Muscle layer of duodenum (tissue), 2 donors: Measurements from ENCODE around the gene ZNF117.
"Not testable (repeated sequence)": the region's sequence is repeated elsewhere in the genome, so short reads cannot be mapped to it uniquely, and the experiment has no call there.

Experiments used
- H3K27ac ChIP-seq: one replicate; pipeline ENCODE4 v1.7.0; 2013; ENCODE audit warnings: mild to moderate bottlenecking, low read length
- H3K27me3 ChIP-seq: one replicate; pipeline ENCODE4 v1.7.0; 2013; ENCODE audit warnings: low read depth, mild to moderate bottlenecking, control low read depth, low read length
- H3K36me3 ChIP-seq, 2 donors: one replicate each; pipeline ENCODE4 v1.7.0; 2013; ENCODE audit warnings: low read length in 2 of 2, control low read depth in 1 of 2, mild to moderate bottlenecking in 1 of 2; ENCODE audit not compliant: insufficient read depth in 2 of 2, control insufficient read depth in 1 of 2
- H3K4me1 ChIP-seq, 2 donors: one replicate each; pipeline ENCODE4 v1.7.0; 2013; ENCODE audit warnings: low read length in 2 of 2, mild to moderate bottlenecking in 2 of 2, control low read depth in 1 of 2, moderate library complexity in 1 of 2; ENCODE audit not compliant: insufficient read depth in 2 of 2, control insufficient read depth in 1 of 2
- H3K4me3 ChIP-seq, 2 donors: one replicate each; pipeline ENCODE4 v1.7.0; 2013; ENCODE audit warnings: low read length in 2 of 2, low read depth in 1 of 2, mild to moderate bottlenecking in 1 of 2
- H3K9me3 ChIP-seq, 2 donors: one replicate each; pipeline ENCODE4 v1.7.0; 2013; ENCODE audit warnings: low read length in 2 of 2, control low read depth in 1 of 2, mild to moderate bottlenecking in 1 of 2; ENCODE audit not compliant: control insufficient read depth in 1 of 2
- donor health status: healthy.

ZNF117 gene

DNA sequence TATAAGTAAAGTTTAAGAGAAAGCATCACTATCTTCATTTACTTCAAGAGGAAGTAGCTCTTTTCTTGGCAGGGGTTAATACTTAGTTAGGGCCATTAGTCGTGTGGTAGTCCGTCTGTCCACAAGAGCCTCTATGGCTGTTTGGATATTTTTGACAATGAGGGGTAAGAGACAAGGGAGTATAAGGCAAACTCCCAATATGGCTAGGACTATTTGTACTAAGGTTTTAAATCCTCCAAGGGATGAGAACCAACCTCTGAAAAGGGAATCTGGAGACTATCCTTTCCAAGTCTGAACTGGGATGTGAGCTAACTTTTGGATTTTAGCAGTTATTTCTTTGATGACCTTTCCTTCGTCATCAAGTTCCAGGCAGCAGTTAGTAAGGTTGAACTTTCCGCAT is at the start of gene ZNF117:
Gene ZNF117, minus strand, starts transcription at position 101 of the 400 bp plus-strand sequence.
- no peak within 1 kb of the TSS for H3K4me3 ChIP-seq
- no peaks in the 10 kb centered on the region for H3K27me3 ChIP-seq
- H3K36me3 ChIP-seq = peaks cover 0 to 36% of the 10 kb centered on the region in 2 donors
- no peak within 1 kb of the TSS for H3K27ac ChIP-seq
- no peaks in the 10 kb centered on the region for H3K4me1 ChIP-seq
- H3K9me3 ChIP-seq = peaks cover 6 to 33% of the 10 kb centered on the region in 2 donors

DNA sequence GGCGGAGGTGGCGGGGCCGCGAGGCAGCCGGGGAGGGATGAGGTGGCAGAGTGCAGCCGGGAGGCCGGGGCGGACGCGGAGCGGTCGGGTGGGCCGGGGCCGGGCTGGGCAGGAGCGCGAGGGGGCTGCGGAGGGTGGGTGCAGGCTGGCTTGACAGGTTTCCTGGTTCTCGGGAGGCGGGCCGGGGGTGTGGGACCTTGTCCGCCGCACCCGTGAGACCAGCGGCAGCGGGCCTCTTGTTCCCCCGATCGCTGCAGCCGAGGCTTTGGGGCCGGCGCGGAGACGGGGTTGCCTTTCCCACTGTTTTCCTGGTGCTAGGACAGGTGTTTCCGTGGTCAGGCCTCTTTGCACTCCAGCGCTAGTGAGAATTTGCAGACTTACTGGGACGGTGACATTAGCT is 47.9 kb upstream of the ZNF117 start:
- Histone ChIP-seq H3K4me1 (peaks cover 0 to 11% of the 10 kb centered on the region in 2 donors), H3K27ac (peak overlapping the region; percentile 31), H3K4me3 (peak overlapping the region; percentile 53 to 70)
- H3K9me3 ChIP-seq, H3K27me3 ChIP-seq, H3K36me3 ChIP-seq: not testable (repeated sequence)

DNA sequence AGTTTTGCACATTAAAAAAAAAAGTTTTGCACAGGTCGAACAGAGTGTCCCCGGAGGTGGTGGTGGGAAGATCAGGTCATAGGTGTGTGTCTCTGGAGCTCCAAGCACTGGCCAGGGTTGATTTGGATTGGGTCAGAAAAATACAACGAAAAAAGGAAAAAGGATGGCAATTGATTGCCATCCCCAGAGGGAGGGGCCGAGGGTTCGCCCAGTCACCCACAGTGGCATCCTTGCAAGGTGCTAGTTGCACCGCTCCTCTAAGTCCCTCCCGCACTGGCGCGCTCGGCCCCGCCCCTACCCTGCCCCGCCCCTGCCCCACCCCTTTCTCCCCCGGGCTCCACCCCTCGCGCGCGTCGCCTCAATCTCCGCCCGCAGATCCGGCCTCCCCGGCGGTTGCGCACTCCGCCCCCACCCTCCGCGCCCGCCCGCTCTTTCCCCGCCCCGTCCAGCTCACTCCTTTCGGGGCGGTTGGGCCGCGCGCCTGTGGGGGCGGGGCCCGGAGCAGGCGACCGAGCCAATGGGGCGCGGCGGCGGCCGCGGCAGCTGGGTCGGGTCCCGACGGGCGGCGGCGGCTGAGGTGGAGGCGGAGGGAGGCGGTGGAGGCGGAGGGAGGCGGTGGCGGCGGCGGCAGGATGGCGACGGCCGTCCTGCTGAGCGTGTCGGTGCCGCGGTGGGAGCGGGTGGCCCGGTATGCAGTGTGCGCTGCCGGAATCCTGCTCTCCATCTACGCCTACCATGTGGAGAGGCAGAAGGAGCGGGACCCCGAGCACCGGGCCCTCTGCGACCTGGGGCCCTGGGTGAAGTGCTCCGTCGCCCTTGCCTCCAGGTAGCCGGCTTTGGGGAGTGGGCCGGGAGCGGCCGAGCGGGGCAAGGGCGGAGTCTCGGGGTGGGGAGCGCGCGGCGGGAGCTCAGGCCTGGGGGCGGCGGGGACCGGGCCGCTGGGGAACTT is 47.2 kb upstream of the ZNF117 start:
- no peaks in the 10 kb centered on the region for H3K27me3 ChIP-seq
- no peaks in the 10 kb centered on the region for H3K36me3 ChIP-seq
- no peak overlapping the region for H3K27ac ChIP-seq
- no peaks in the 10 kb centered on the region for H3K9me3 ChIP-seq
- H3K4me1 ChIP-seq = peaks cover 0 to 11% of the 10 kb centered on the region in 2 donors
- peak overlapping the region in 1 of 2 donors; percentile 53 for H3K4me3 ChIP-seq

DNA sequence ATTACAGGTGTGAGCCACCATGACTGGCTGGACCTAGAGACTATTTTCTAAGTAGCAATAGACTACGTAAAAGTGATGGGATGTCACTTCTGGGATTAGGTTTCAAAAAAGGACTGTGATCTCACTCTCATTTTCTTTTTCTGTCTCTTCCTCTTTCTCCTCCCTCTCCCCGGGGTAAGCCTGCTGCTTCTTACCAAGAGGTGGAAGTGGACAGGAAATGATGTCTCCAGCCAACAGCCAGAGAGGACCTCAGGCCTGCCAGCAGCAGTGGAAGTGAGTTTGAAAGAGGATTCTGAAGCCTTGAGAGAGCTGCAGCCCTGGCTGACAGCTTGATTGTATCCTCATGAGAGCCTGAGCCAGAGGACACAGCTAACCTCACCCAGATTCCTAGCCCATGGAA is 45.7 kb upstream of the ZNF117 start:
- H3K27me3 ChIP-seq, H3K9me3 ChIP-seq, H3K27ac ChIP-seq, H3K36me3 ChIP-seq, H3K4me3 ChIP-seq: not testable (repeated sequence)
- peaks cover 0 to 11% of the 10 kb centered on the region in 2 donors for H3K4me1 ChIP-seq

DNA sequence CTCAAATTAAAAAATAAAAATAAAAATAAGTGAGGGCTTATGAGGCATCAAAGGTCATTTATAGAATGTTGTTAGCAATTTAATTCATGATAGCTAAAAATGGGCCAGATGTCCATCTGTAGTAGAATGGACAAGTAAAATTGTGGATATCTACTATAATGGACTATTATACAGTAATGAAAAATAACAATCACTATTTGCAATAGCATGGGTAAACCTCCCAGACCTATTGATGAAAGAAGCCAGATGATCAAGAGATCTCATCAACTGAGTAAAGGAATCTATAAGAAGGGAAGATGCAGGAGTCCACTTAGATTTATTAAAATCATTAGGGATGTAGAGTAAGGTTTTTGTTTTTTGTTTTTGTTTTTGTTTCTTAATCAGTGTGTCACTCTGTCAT is 44.6 kb upstream of the ZNF117 start:
- not testable (repeated sequence) for H3K9me3 ChIP-seq, H3K27ac ChIP-seq, H3K4me3 ChIP-seq, H3K27me3 ChIP-seq, H3K36me3 ChIP-seq
- H3K4me1 ChIP-seq = peaks cover 0 to 11% of the 10 kb centered on the region in 2 donors

DNA sequence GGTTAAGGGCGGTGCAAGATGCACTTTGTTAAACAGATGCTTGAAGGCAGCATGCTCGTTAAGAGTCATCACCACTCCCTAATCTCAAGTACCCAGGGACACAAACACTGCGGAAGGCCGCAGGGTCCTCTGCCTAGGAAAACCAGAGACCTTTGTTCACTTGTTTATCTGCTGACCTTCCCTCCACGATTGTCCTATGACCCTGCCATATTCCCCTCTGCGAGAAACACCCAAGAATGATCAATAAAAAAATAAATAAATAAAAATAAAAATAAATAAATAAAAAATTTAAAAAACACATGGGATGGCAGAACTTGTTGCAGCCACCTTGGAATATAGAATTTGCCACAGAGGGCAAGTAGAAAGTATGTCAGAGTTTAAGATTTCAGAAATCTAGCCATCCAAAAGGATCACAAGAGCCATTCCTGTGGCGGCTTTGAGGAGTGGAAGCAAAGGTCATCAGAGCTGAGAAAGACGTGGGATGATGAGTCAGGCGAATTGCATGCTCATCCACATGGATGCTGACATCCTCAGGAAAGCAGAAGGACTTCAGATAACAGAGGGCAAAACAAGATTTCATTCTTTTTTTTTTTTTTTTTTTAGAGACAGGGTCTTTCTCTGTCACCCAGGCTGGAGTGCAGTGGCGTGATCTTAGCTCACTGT is 43.4 kb upstream of the ZNF117 start:
- not testable (repeated sequence) for H3K27ac ChIP-seq, H3K9me3 ChIP-seq, H3K4me1 ChIP-seq, H3K4me3 ChIP-seq, H3K27me3 ChIP-seq, H3K36me3 ChIP-seq

DNA sequence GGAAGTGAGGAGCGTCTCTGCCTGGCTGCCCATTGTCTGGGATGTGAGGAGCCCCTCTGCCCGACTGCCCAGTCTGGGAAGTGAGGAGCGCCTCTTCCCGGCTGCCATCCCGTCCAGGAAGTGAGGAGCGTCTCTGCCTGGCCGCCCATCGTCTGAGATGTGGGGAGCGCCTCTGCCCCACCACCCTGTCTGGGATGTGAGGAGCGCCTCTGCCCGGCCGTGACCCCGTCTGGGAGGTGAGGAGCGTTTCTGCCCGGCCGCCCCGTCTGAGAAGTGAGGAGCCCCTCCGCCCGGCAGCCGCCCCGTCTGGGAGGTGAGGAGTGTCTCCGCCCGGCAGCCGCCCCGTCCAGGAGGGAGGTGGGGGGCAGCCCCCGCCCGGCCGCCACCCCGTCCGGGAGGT is 42.6 kb upstream of the ZNF117 start:
- H3K4me1 ChIP-seq, H3K9me3 ChIP-seq, H3K27me3 ChIP-seq, H3K4me3 ChIP-seq, H3K27ac ChIP-seq, H3K36me3 ChIP-seq: not testable (repeated sequence)

DNA sequence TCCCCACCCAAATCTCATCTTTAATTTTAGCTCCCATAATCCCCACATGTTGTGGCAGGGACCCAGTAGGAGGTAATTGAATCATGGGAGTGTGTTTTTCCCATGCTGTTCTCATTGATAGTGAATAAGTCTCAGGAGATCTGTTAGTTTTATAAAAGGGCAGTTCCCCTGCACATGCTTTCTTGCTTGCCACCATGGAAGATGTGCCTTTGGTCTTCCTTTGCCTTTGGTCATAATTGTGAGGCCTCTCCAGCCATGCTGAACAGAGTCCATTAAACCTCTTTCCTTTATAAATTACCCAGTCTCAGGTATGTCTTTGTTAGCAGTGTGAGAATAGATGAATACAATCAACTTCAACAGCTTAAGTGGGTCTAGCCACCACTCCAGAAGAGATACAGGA is 34.2 kb upstream of the ZNF117 start:
- not testable (repeated sequence) for H3K9me3 ChIP-seq

DNA sequence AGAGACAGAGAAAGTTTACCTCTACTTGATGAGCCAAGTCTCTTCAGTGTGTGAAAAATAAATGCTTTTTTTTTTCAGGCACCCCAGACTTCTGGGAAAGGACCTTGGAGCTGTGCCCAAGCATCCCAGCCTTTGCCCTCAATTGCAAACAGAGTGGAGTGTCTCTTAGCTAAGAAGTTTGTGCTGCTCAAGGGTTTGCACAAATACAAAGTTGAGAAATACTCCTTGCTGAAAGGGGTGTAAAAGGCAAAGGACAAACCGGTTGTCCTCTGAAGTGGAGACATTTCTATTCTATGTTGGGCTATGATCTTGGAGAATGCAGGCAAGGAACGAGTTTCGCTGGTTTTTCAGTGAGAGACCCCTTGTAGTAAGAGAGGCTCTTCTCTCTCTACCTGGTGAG is 30.1 kb upstream of the ZNF117 start:
- not testable (repeated sequence) for H3K36me3 ChIP-seq, H3K27me3 ChIP-seq, H3K27ac ChIP-seq, H3K4me1 ChIP-seq, H3K4me3 ChIP-seq, H3K9me3 ChIP-seq

More for the DNA sequence above, 34.2 kb upstream of the ZNF117 start:
- H3K27me3 ChIP-seq, H3K36me3 ChIP-seq, H3K27ac ChIP-seq, H3K4me1 ChIP-seq, H3K4me3 ChIP-seq: not testable (repeated sequence)

DNA sequence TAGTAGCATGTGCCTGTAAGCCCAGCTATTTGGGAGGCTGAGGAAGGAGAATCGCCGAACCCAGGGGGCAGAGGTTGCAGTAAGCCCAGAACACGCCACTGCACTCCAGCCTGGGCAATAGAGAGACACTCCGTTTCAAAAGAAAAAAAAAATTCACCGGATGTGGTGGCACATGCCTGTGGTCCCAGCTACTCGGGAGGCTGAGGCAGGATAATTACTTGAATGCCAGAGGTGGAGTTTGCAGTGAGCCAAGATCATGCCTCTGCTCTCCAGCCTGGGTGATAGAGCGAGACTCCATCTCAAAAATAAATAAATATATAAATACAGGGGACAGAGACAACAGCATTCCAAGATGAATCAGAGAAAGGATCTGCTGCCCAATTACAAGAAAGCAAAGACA is 19.0 kb upstream of the ZNF117 start:
- not testable (repeated sequence) for H3K27ac ChIP-seq, H3K27me3 ChIP-seq, H3K4me3 ChIP-seq, H3K36me3 ChIP-seq, H3K9me3 ChIP-seq
- H3K4me1 ChIP-seq = peaks cover 0 to 11% of the 10 kb centered on the region in 2 donors

DNA sequence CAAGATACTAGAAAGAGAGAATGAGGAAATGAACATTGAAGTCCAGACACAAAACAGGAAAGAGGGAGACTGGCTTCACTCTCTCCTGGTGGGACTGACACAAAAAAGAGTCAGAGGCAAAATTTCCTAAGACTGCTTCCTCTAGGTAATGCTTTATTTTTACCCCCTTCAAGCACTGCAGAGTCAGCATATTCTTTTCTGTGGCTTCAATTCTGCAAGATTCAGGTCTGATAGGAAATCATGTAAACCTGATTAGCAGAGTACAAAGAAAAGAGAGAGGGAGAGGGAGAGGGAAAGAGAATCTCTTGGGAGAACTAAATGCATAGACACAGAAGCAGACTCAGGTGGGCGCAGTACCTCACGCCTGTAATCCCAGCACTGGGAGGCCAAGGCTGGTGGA is 18.6 kb upstream of the ZNF117 start:
- not testable (repeated sequence) for H3K4me3 ChIP-seq, H3K9me3 ChIP-seq, H3K27me3 ChIP-seq, H3K27ac ChIP-seq, H3K36me3 ChIP-seq
- peaks cover 0 to 15% of the 10 kb centered on the region in 2 donors for H3K4me1 ChIP-seq
